HG02973 (cell line): ENCODE data around the gene SS18L1.

Experiments used
- ATAC-seq: cut with Tn5 transposase; IDR thresholded peaks from one replicate; pipeline ENCODE4 v1.9.1; 2021; ENCODE audit warnings: moderate library complexity; ENCODE audit not compliant: unreplicated experiment

Gene SS18L1

DNA sequence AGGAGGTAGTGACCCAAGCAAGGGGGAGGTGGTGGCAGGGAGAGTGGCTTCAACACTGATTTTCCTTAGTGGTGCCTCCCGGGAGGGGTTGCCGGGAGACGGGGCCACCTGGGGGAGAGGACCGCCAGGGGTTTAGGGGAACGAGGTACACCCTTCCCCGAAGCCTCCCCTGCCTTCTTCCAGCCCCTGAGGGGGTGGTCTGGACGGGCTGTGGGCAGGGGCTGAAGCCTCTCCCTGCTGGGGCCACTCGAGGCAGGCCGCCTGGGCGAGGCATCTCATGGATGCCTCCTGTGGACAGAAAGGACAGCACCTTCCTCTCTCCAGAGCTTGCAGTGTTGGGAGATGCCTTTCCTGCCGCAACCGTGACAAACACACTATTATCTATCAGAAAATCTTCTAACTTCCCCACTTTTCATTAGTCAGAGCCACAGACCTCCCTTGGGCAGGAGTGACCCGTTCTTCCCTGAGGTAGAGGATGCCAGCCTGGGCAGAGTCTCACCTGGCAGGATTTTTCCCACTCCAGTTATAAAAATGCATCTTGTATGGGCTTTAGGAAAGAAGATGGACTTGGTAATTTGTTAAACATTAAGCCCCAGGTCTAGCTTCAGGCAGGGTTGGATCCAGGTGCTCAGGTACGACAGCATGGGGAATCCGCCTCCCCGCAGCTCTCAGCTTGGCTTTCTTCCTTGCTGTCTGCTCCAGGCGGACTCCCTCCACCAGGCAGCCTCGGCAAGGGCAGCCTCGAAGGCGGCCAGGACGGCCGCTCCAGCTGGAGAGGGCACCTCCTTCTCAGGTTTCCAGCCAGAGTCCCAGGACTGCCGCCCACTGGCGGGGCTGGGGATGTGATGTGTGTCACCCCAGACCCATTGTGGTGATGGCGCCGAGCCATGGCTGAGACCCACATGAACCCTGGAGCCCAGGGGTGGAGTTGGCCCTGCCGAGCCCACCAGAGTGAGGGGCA lies 65.5 kb downstream of the SS18L1 start:
- ATAC-seq = no peak

DNA sequence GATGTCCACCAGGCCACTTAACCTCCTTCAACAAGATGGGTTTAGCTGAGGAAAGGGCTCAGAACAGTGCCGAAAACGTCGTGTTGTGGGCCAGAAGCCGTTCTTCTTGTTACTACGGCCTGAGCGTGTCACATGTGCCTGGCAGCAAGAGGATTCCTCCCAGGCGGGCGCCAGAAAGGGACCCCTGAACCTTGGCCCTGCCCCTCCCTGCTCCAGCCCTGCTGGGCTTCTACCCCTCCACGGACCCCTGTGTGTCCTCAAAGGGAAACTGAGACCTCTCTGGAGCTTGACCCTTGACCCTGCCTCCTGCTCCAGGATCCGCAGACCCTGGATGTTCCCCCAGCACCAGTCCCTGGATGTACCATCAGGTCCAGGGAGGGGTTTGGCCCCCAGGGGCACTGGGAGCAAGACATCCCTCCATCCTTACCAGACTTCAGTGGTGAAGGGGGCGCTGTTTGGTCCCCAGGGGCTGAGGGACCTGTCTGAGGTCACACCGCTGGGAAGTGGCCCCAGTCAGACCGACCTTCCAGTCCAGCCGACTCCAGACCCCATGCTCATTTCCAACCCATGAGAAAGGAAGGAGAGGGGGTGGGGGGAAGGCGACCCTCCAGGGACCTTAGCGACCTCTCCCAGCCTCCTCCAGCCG lies 66.4 kb downstream of the SS18L1 start:
- ATAC-seq = no peak

DNA sequence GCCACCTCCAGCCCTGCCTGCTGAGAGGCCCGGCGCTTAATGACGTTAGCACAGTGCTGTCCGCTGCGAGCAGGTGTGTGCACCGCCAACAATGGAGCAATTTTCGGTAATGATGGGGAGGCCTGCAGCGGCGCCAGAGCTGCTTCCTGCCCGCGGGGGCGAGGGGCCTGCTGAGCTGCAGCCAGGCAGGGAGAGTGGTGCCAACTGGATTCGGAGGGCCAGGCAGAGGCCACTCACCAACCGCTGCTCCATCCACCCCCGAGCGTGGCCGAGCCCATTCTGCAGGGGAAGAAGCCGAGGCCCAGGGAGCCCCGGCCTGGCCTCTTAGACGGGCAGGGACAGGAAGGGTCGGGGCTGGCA lies 66.9 kb downstream of the SS18L1 start:
- no peak for ATAC-seq

DNA sequence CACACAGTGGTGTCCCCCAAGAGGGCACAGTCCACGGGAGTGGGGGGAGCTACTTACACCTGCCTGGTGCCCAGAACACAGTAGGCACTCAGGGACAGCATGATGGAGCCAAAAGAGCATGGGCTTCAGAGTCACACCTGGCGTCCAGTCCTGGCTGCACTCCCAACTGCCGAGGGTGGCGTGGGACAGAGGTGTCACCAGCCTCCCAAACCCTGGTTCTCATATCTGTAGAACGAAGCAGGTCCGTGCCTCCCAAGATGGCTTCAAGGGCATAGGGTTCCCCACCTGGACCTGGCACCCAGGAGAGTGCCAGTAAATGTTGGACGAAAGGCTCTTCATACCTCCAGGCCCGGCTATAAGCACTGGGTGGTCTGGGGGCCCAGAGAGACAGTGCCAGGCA lies 67.6 kb downstream of the SS18L1 start:
- ATAC-seq = no peak

DNA sequence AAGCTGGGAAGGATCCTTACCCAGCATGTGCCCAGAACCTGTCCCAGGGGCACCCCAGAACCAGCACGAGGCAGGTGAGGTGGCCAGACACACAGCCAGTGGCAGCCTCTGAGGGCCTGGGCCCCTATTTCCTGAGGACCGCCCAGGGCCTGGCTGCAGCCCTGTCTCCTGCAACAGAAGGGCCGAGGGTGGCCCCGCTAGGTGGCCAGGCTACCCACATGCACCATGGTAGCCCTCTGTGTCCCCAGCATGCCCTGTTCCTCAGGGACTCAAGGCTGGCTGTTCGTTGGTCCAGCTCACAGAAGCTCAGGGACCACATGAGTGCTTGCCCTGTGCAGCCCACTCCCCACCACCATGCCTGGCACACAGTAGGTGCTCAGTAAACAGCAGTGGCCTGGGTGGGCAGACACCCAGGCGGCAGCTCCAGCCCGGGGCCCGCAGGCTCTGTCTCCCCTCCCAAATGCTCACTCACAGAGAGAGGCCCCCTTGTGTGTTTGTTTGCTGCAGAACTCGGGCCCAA lies 68.3 kb downstream of the SS18L1 start:
- no peak for ATAC-seq

DNA sequence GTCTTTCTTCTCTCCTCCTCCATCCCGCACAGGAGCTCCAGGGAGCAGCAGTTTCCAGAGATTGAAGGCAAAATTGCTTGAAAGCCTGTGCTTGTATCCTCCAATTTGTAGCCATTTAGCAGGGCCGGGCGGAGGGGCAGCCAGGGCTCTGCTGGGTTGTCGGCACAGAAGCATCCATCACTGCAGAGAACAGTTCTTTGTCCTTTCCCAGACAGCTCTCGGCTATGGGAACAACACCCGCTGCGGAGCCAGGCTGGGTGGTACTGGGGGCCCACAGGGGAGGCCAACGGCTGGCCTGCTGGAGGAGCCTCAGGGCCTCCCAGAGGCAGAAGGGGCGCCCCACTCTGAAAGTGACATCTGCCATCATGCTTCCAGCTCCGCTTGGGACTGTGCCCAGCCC lies 68.7 kb downstream of the SS18L1 start:
- no peak for ATAC-seq

DNA sequence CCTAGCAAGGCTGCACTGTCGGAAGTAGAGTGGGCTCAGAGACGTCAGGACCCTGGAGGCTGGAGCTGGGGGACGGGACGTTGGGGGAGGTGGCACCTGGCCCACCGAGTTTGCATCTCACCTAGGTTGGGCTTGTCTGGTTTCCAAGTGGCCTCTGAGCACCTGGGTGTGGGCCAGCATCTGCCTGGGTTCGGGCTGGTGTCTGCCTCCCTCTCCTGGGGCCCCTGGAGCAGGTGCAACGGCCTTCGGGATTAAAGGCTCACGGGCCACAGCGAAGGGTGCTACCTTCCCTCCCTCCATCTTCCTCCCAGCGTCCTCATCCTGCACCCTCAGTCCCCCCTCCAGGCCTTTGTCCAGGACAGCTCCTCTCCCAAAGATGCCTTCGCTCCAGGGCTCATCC lies 70.5 kb downstream of the SS18L1 start:
- ATAC-seq = no peak

DNA sequence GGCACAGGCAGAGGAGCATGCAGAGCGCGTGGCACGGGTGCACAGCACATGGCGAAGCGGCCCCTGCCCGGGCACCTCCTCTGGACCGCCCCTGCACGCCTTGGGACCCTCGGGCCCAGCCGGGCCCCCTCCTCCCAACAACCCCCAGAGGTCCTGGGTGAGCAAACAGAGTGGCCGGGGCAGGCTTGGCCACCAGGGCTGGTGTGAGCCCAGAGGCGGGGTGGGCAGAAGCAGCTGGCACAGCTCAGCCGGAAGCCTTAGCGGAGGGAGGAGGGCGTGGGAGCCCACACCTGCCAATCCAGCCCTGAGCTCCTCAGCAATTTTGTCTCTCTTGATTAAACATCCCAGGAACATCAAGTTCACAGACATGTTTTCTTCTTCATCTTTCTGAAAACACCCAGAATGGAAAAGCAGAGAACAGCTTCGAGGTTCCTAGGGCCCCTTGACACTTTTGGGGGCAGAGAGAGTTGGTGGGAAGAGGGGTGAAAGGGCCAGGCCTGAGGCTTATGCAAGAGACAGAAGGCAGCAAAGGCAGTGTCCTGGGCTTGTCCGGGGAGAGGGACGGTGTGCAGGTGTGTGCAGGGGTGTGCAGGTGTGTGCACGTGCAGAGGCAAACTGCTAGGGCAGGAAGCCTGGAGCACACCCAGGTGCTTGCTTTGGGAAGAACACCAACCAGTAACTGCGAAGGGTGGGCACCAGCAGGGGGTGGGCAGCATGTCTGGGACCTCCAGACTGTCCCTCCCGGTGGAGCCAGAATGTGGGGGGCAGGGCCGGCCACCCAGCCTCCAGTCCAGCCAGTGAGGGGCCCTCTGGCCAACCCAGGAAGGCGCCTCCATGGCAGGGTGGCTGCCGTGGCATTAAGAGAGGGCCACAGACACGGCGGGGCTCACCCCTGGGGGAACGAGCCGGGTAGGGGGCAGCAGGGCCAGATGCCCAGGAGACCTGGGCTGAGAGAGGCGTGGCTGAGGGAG lies 71.7 kb downstream of the SS18L1 start:
- no peak for ATAC-seq

DNA sequence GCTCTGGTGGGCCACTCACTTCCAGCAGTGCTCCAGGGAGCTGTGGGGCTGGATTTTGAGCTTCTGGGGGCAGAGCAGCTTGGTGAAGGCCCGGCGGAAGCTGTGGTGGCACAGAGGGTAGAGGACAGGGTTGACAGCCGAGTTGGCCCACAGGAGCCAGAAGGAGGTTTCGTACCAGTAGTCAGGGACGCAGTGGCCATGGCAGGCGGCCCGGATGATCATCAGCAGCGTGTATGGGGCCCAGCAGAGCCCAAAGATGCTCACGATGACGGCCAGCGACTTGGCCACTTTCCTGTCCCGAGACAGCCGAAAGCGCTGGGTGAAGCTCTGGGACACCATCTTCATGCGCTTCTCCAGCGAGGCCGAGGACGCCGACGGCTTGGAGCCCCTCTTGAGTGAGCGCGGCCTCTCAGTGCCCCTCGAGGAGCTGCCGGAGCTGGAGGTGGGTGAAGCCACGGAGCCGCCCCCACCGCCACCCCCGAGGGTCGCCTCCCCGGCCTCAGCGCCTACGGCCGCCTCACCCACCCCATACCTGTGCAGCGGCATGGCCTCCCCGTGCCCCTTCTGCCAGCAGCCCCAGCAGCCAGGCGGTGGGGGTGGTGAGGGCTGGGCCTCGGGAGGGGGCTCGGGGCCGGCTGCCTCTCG lies 72.5 kb downstream of the SS18L1 start:
- no peak for ATAC-seq

DNA sequence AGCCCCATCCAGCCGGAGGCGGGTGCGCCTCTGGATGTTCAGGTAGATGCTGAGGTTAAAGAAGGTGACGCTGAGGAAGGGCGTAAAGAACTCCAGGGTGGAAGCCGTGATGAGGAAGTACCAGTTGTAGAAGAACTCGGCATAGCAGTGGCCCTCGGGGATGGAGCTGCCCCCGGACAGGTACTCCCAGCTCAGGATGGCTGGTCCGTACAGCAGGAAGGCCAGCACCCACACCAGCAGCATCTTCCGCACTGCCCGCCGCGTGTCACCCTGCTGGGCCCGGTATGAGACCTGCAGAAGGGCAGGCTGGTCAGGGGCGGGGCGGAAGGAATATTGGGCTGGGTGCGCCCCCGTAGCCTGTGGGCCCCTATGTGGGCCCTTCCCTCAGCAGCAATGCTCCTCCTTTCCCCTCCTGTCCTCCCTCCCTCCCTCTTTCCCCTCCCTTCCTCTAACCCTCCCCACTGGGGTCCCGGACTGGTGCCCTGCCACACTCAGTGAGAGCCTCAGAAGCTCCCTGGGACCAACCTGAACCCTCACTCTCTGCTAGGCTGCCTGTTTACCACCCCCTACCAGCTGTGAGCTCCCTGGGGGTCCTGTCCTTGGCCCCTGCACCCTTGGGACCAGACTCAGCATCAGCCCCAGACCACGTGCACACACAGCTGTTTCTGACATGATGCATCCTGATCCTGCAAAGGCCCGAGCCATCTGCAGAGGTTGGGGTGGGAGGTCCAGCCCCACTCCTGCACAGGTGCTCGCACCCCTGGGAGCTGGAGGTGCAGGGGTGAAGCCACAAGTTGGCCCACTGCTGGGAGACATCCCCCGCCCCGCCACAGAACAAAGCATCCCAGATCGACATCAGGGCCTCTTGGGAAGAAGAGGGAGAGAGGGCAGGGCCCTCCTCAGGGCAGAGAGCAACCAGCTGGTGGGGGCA lies 73.3 kb downstream of the SS18L1 start:
- ATAC-seq = no peak

DNA sequence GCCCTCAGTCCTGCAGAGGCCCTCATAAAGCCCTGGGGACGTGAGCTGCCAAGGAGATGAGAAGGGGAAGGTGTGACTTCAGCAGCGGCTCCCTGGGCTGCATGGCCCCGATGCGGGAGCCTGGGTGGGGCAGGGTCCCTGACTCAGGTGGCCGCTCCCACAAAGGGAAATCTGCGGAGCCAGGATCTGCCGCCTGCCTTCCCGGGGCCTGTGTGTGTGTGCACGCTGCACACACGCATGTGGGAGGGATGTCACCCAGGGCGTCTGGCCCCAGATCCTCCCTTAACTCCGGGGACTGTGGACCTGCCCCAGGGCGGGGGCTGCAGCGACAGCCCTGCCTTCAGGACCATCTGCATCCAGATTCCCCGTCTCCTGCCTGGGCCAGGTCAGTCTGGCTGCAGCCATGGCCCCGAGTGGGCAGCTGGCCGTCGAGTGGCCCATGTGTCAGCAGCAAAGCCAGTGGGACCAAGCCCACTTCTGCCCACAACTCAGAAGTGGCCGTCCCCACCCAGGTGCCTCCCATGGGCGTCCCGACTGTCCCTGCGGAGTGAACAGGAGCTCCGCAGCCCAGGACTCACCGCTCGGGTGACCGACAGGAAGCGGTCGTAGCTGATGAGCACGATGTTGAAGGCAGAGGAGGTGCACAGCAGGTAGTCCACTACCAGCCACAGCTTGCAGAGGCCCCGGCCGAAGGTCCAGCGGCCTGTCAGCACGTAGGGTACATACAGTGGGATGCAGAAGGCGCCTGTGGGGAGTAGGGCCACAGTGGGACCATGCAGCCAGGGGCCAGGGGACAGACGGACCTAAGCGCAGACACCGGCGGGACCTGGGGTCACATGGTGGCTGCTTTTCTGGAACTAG lies 74.6 kb downstream of the SS18L1 start:
- no peak for ATAC-seq

DNA sequence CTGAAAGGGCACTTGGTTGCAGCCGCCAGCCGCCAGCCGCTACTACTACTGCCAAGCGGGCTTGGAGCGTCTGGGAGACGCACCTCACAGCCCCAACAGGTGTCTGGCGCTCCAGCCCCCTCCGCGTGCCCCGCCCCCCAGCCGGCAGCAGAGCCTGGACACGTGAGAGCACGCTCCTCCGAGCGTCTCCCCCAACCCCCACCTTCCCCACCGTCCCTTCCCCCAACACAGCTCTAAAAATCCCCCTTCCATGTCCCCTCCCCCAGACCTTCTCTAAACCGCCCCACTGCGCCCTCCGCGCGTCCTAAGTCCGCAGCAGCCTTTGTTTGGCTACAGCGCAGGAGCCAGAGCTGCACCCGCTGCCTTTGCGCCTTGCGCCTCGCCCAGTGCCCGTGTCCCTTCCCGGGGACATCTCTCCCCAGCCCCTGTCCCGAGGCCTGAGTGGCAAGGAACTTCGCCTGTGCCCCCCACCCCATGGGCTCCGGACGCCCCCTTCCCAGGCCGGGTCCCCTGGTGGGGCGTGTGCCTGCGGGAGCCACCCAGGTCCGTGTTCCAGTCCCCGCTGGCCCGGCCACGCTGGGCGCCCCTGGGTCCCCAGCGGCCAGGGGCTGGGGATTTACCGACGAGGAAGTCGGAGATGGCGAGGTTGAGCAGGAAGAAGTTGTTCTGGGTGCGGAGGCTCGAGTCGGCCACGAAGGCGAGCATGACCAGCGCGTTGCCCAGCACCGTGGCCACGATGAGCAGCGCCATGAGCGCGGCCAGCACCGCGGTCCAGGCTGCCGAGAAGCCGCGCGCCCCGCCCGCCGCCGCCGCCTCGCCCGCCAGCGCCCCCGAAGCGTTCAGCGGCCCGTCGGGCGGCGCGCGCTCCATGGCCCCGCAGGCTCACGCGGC lies 75.8 kb downstream of the SS18L1 start:
- no peak for ATAC-seq

DNA sequence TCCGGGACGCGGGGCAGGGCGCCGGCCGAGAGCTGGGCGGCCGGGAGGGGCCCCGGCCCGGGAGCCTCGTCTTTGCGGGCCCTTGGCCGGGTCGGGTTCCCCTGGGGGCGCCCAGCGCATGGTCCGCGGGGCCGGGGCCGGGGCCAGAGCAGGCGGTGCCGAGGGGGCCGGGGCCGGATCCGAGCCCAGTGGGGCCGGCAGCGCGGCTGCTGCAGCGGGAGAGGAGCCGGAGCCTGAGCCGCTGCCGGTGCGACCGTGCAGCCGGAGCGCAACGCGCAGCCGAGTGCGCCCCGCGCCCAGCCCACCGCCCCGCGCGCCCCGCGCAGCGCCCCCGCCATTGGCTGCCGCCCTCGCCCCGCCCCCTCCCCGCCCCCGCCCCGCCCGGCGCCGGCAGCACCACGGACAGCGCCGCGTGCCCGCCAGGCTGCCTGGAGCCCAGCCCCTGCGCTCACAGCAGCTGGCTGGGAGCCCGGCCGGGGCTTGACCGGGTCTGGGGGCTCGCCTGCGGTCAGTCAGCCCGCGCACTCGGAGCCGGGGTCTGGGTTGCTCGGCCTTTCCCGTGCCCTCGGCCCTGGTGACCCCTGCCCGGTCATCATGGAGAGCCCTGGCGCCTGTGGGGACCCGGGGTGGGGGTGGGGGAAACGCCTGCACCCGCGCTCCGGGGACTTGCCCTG lies 76.6 kb downstream of the SS18L1 start, which contains the start of gene HRH3:
TSS of gene HRH3 (minus strand) at position 287 of the 674 bp plus-strand sequence. CDS start 308 bp downstream, outside the sequence.
- ATAC-seq = no peak

DNA sequence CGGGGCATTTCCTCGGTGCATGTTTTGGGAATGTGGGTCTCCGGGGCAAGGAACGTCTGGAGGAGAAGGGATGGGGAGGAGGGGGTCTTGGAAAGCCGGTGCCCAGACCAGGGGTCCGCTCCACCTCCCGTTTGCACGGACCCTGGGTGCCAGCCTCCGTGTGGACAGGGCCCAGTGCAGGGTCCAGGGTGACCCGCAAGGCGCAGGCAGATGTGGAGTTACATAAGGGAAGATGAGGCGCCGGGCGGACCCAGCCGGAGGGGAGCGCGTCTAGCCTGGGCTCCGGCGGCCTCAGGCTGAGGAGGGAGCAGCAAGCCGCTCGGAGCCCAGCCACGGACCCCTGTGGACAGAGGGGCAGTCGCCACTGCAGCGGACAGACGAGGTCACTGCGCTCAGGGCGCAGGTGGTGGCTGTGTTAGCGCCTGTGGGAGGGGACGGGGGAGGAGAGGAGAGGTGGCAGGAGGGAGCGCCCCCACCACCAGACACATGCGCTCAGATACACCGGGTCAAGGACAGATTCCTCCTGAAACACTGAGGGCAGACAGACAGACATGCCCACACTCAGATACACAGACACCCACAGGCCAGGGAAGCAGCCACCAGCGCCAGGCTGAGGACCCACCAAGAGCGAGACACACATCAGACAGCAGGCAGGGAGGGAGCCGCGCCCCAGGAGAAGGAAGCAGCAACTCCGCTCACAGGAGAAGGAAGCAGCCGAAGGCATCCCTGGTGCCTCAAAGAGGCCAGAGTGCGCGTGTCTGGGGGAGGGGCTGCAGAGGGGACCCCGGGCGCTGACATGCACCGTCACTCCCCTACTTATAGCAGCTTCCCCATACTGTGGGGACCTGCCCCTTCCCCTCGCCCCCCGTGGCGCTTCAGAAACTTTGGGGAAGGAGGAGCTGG lies 77.3 kb downstream of the SS18L1 start:
- ATAC-seq = no peak

DNA sequence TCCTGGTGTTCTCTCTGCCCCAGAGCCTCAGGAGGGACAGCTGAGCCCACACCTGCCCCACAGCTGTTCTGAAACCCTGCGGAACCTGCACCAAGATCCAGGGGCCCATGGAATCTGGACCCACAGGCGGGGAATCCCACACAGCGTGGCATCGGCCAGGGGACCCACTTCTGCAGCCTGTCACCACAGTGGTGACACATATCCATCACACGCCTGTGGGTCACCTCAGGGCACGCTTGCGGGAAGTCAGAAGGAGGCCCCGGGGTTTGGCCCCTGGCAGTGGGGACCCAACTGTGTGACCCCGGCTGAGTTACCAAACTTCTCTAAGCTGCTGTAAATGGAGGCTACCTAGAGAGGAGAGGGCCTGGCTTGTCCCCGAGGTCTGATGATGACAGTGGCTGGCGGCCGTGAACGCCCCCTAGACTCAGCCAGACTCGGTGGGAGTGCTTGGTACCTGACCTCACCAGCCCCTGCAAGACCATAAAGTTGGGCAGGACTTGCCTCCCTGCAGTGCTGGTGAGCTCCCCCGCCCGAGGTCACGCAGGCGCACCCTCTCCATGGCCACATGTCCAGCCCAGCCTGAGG lies 78.8 kb downstream of the SS18L1 start:
- ATAC-seq = no peak
